GM12878 (cell line): ENCODE measurements around the gene SUSD2. TPM values are rescaled to one million over a fixed set of nuclear protein-coding genes. Genes with fewer than 3 reads are reported as not detected.

Experiments
- ATAC-seq: fragments of 200-7000 bp; cut with Tn5 transposase; 3 replicates; pipeline ENCODE4 v1.9.1; 2020; ENCODE audit warnings: mild to moderate bottlenecking, moderate library complexity
- BruUV-seq: library from RNA; stranded (reverse); fragments of 400-500 nt; replicated peaks from 2 replicates; lab custom pipeline; 2021; lab: Mats Ljungman, UMichigan
- CTCF ChIA-PET: fragments of 300-600 bp; sonication (Branson Sonifier 250); formaldehyde crosslinking; extraction: SDS; loops from one replicate; lab custom pipeline; 2021; ENCODE audit warnings: inconsistent platforms; lab: Yijun Ruan, JAX
- POLR2A ChIA-PET: fragments of 350-600 bp; formaldehyde crosslinking; extraction: SDS; loops from one replicate; lab custom pipeline; 2021; ENCODE audit warnings: inconsistent platforms; lab: Charles Lee
- RAD21 ChIA-PET: fragments of 300-600 bp; sonication (Branson Sonifier 250); formaldehyde crosslinking; loops from one replicate; lab custom pipeline; 2023; ENCODE audit warnings: antibody characterized with exemption; ENCODE audit not compliant: unreplicated experiment; lab: Charles Lee
- SMC1A ChIA-PET: fragments of 300-600 bp; sonication (Branson Sonifier 250); formaldehyde crosslinking; loops from one replicate; lab custom pipeline; 2023; ENCODE audit not compliant: unreplicated experiment, uncharacterized antibody; lab: Charles Lee
- DNase-seq: peaks from one replicate; pipeline ENCODE4 v3.0.0-alpha.2; 2011; ENCODE audit warnings: low read depth, low spot score
- FAIRE-seq: peaks from 3 replicates; lab custom pipeline; 2011; peaks lifted over from hg19 to GRCh38; lab: Jason Lieb, UNC
- H2AFZ ChIP-seq: 2 replicates; pipeline ENCODE4 v1.6.0; 2011; ENCODE audit warnings: low read depth, low read length, control low read depth; ENCODE audit not compliant: control insufficient read depth
- H3K27ac ChIP-seq: 2 replicates; pipeline ENCODE4 v1.5.1; 2011; ENCODE audit warnings: control low read depth; ENCODE audit not compliant: control insufficient read depth, insufficient read depth
- H3K27me3 ChIP-seq, 2 experiments: replicated peaks in 1 of 2; 2 replicates each; pipeline versions ENCODE4 v1.6.0 to v1.6.1; 2011; ENCODE audit warnings: low read length in 1 of 2; ENCODE audit not compliant: control insufficient read depth in 2 of 2, insufficient read depth in 2 of 2
- H3K36me3 ChIP-seq, 2 experiments: 2 replicates each; pipeline ENCODE4 v1.5.1; 2011; ENCODE audit warnings: low read length in 1 of 2; ENCODE audit not compliant: control insufficient read depth in 2 of 2, insufficient read depth in 2 of 2
- H3K4me1 ChIP-seq: 2 replicates; pipeline ENCODE4 v1.6.1; 2011; ENCODE audit warnings: mild to moderate bottlenecking, low read length, moderate library complexity, mixed read lengths; ENCODE audit not compliant: control insufficient read depth, insufficient read depth
- H3K4me2 ChIP-seq: 2 replicates; pipeline ENCODE4 v1.6.0; 2011; ENCODE audit warnings: control low read depth; ENCODE audit not compliant: control insufficient read depth, insufficient read depth
- H3K4me3 ChIP-seq: fragments of 200-600 bp; sonication (generic); 2 replicates; pipeline ENCODE4 v1.5.1; 2016
- H3K79me2 ChIP-seq: 2 replicates; pipeline ENCODE4 v1.6.0; 2011; ENCODE audit warnings: low read length; ENCODE audit not compliant: control insufficient read depth, insufficient read depth
- H3K9ac ChIP-seq: 2 replicates; pipeline ENCODE4 v1.8.0; 2011; ENCODE audit warnings: low read length, control low read depth, mixed read lengths; ENCODE audit not compliant: control insufficient read depth, insufficient read depth
- H3K9me3 ChIP-seq: replicated peaks from 3 replicates; pipeline ENCODE4 v1.5.1; 2011; ENCODE audit warnings: mild to moderate bottlenecking, low read length; ENCODE audit not compliant: control insufficient read depth, insufficient read depth
- H4K20me1 ChIP-seq: 2 replicates; pipeline ENCODE4 v1.6.0; 2011; ENCODE audit not compliant: control insufficient read depth, insufficient read depth
- BACH1 ChIP-seq: fragments of 450-650 bp; IDR thresholded peaks from 2 replicates; pipeline ENCODE4 v1.6.1; 2017; ENCODE audit warnings: mild to moderate bottlenecking, borderline replicate concordance
- BHLHE40 ChIP-seq, 2 experiments: fragments of 450-650 bp in 1 of 2; IDR thresholded peaks; 2 replicates each; pipeline ENCODE4 v1.6.1; 2011 to 2017; ENCODE audit warnings: low read depth in 2 of 2, borderline replicate concordance in 1 of 2, improper control_type of control experiment in 1 of 2, low read length in 1 of 2, mild to moderate bottlenecking in 1 of 2
- CBFB ChIP-seq: IDR thresholded peaks from 2 replicates; pipeline ENCODE4 v1.6.1; 2016; ENCODE audit warnings: antibody characterized with exemption, low read depth
- CHD2 ChIP-seq: IDR thresholded peaks from 2 replicates; pipeline ENCODE4 v1.6.1; 2011; ENCODE audit warnings: low read depth, low read length, improper control_type of control experiment, borderline replicate concordance
- DPF2 ChIP-seq: fragments of 450-650 bp; IDR thresholded peaks from 2 replicates; pipeline ENCODE4 v1.6.1; 2017; ENCODE audit warnings: mild to moderate bottlenecking
- FOS ChIP-seq: IDR thresholded peaks from 3 replicates; pipeline ENCODE4 v1.6.1; 2011; ENCODE audit warnings: borderline replicate concordance; ENCODE audit not compliant: insufficient read length; ENCODE audit errors: extremely low read depth
- GABPA ChIP-seq: IDR thresholded peaks from 2 replicates; pipeline ENCODE4 v1.6.1; 2014; ENCODE audit warnings: antibody characterized with exemption, low read depth, mild to moderate bottlenecking, inconsistent platforms
- IRF5 ChIP-seq: fragments of 450-650 bp; IDR thresholded peaks from 2 replicates; pipeline ENCODE4 v1.6.1; 2017; ENCODE audit warnings: borderline replicate concordance
- LARP7 ChIP-seq: fragments of 450-650 bp; IDR thresholded peaks from 2 replicates; pipeline ENCODE4 v1.6.1; 2017; ENCODE audit warnings: mild to moderate bottlenecking
- POLR2AphosphoS2 ChIP-seq: IDR thresholded peaks from 2 replicates; pipeline ENCODE4 v1.6.1; 2011; ENCODE audit warnings: low read depth, mild to moderate bottlenecking, low read length, improper control_type of control experiment, moderate library complexity
- POU2F2 ChIP-seq: IDR thresholded peaks from 3 replicates; pipeline ENCODE4 v1.6.1; 2011; ENCODE audit warnings: low read depth, mild to moderate bottlenecking, low read length, borderline replicate concordance
- RAD51 ChIP-seq: fragments of 450-650 bp; IDR thresholded peaks from 2 replicates; pipeline ENCODE4 v1.6.1; 2016; ENCODE audit warnings: moderate library complexity, mild to moderate bottlenecking, inconsistent platforms
- SKIL ChIP-seq: fragments of 450-650 bp; IDR thresholded peaks from 2 replicates; pipeline ENCODE4 v1.6.1; 2017; ENCODE audit warnings: mild to moderate bottlenecking, low read depth, inconsistent platforms; ENCODE audit not compliant: poor library complexity, severe bottlenecking
- SMAD5 ChIP-seq: IDR thresholded peaks from 2 replicates; pipeline ENCODE4 v1.6.1; 2016; ENCODE audit warnings: antibody characterized with exemption, low read depth
- SMARCA5 ChIP-seq: fragments of 450-650 bp; IDR thresholded peaks from 2 replicates; pipeline ENCODE4 v1.6.1; 2017; ENCODE audit warnings: mild to moderate bottlenecking
- SPI1 ChIP-seq: IDR thresholded peaks from 2 replicates; pipeline ENCODE4 v1.6.1; 2011; ENCODE audit warnings: low read depth, mild to moderate bottlenecking, low read length, moderate library complexity, borderline replicate concordance; ENCODE audit not compliant: insufficient read depth
- STAT3 ChIP-seq: IDR thresholded peaks from 2 replicates; pipeline ENCODE4 v1.6.1; 2011; ENCODE audit warnings: low read depth, low read length, improper control_type of control experiment
- USF2 ChIP-seq: IDR thresholded peaks from 2 replicates; pipeline ENCODE4 v1.6.1; 2011; ENCODE audit warnings: low read depth, low read length, improper control_type of control experiment, borderline replicate concordance
- ZNF622 ChIP-seq: fragments of 450-650 bp; IDR thresholded peaks from 2 replicates; pipeline ENCODE4 v1.6.1; 2017; ENCODE audit warnings: mild to moderate bottlenecking, inconsistent platforms
- ZSCAN29 ChIP-seq: fragments of 450-650 bp; IDR thresholded peaks from 2 replicates; pipeline ENCODE4 v1.6.1; 2017; ENCODE audit warnings: mild to moderate bottlenecking, moderate library complexity
- WGBS: methylation state at CpG from one replicate; pipeline ENCODE4 v1.1.6; 2016; ENCODE audit warnings: low lambda C conversion rate; ENCODE audit not compliant: insufficient replicate concordance, insufficient coverage; ENCODE audit errors: missing lambda C conversion rate; 5-methylcytosine and 5-hydroxymethylcytosine counted together
- in situ Hi-C: fragments of 300-500 bp; cut with MboI; formaldehyde crosslinking; loops from 9 replicates; pipeline ENCODE4 v1.14.3; 2018; ENCODE audit warnings: mixed read lengths
- intact Hi-C: fragments of 100-400 bp; cut with micrococcal nuclease; formaldehyde crosslinking; loops from one replicate; pipeline ENCODE4 v1.14.2; 2022; ENCODE audit not compliant: unreplicated experiment
- polyA plus RNA-seq, 11 experiments: library from polyadenylated mRNA; depleted of rRNA in 4 of 11; unstranded in 6 of 11; stranded (reverse) in 5 of 11; fragments of >200 nt; fragmentation: Nextera tagmentation in 4 of 11; fragmentation: Illumina TruSeq in 1 of 11; extraction: Ambion mirVana in 4 of 11; extraction: Trizol in 1 of 11; gene quantifications; 1 replicate in 1 of 11; 2 replicates in 10 of 11; pipeline versions ENCODE4 v1.2.1 to v1.2.3, GENCODE V29; 2011 to 2016; ENCODE audit warnings: inconsistent platforms in 2 of 11, missing spikeins in 2 of 11, low read depth in 1 of 11
- total RNA-seq, 4 experiments: library from RNA; depleted of rRNA in 3 of 4; stranded (reverse); fragments of >200 nt in 3 of 4; fragmentation: Illumina TruSeq in 1 of 4; extraction: Trizol in 1 of 4; gene quantifications; 2 replicates each; pipeline versions ENCODE4 v1.2.1 to v1.2.3, GENCODE V29; 2013 to 2021

The SUSD2 gene
- total and polyA plus RNA-seq, 10 of the 15 experiments (the other 5 are each of a cell fraction or from before 2014, with no cell fraction given): 0.04 to 0.31 (median 0.11) TPM; not detected in 5

GRCh38 chr22:24216541-24217209, 35.4 kb downstream of the SUSD2 start:
- no peak overlapping the region for H3K4me3 ChIP-seq
- no peaks in the 10 kb centered on the region; a peak in 1 of 4 replicates for H3K36me3 ChIP-seq
- no peaks in the 10 kb centered on the region; a peak in 1 of 4 replicates for H3K27me3 ChIP-seq
- CTCF ChIA-PET: interaction anchor here (0.9 to 4.3 kb wide), 5 partner anchors 10 to 287 kb away, joined by 3 to 18 read pairs (median 3); no protein-coding TSS in a partner anchor
- ATAC-seq: peak; percentile 61
- no peak overlapping the region for H3K27ac ChIP-seq
- no peak overlapping the region for H3K9ac ChIP-seq
- H3K4me2 ChIP-seq: no peak overlapping the region
- peak; percentile 7 for DNase-seq
- no peak overlapping the region for H2AFZ ChIP-seq
- 35% methylated on average over 12 of the region's 12 CpGs for WGBS
- RAD21 ChIA-PET: no interaction called here
- BruUV-seq: no TSS peak
- POLR2A ChIA-PET: no interaction called here
- FAIRE-seq: no peak
- intact Hi-C loops: no loop called here
- no peaks in the 10 kb centered on the region for H4K20me1 ChIP-seq
- H3K4me1 ChIP-seq: peaks cover 4% of the 10 kb centered on the region; the same call in 1 of the 2 replicates
- SMC1A ChIA-PET: interaction anchor here (0.5 to 1.0 kb wide), 2 partner anchors 27 to 51 kb away, joined by 3 read pairs; no protein-coding TSS in a partner anchor
- no peaks in the 10 kb centered on the region for H3K79me2 ChIP-seq
- in situ Hi-C loops: no loop called here
- H3K9me3 ChIP-seq: no peaks in the 10 kb centered on the region
- no peak for TF ChIP-seq USF2
- TF ChIP-seq POU2F2: peak; percentile 18; the same call in 1 of the 3 replicates
- no peak for TF ChIP-seq STAT3
- no peak for TF ChIP-seq ZSCAN29
- no peak for TF ChIP-seq SKIL
- TF ChIP-seq SMAD5: no peak
- peak in 1 of 2 experiments; percentile 61; a peak in 2 of 4 replicates for TF ChIP-seq BHLHE40 (IDR thresholded peaks at IDR 0.05; ENCODE audit: borderline replicate concordance in 1 of 2, low read depth in 2 of 2, low read length in 1 of 2)
- TF ChIP-seq RAD51: no peak
- peak; percentile 48; the same call in 1 of the 2 replicates for TF ChIP-seq DPF2
- no peak for TF ChIP-seq SMARCA5
- no peak for TF ChIP-seq IRF5
- TF ChIP-seq CHD2: no peak
- no peak for TF ChIP-seq GABPA
- TF ChIP-seq SPI1: 0 out of 2 replicates have a peak, but pooled peaks have one; percentile 4
- TF ChIP-seq FOS: no peak
- TF ChIP-seq LARP7: no peak
- TF ChIP-seq BACH1: no peak
- no peak for TF ChIP-seq POLR2AphosphoS2
- TF ChIP-seq CBFB: no peak
- TF ChIP-seq ZNF622: no peak
- TF ChIP-seq, all 136 proteins: peak for 4
